GM23248 (cell line): ENCODE measurements around the gene ZNF770. TPM values are rescaled to one million over a fixed set of nuclear protein-coding genes. Genes with fewer than 3 reads are reported as not detected.

ENCODE experiments used
- DNase-seq: peaks from one replicate; pipeline ENCODE4 v3.0.0-alpha.2; 2015
- H2AFZ ChIP-seq: fragments of 200-600 bp; sonication (generic); 2 replicates; pipeline ENCODE4 v1.6.1; 2016; ENCODE audit warnings: antibody characterized with exemption
- H3F3A ChIP-seq: fragments of 200-600 bp; sonication (generic); 2 replicates; pipeline ENCODE4 v1.6.1; 2016; ENCODE audit warnings: mild to moderate bottlenecking, antibody characterized with exemption, mixed run types; ENCODE audit not compliant: insufficient read depth
- H3K27ac ChIP-seq: fragments of 200-600 bp; sonication (generic); 2 replicates; pipeline ENCODE4 v1.5.1; 2016; ENCODE audit warnings: mild to moderate bottlenecking
- H3K27me3 ChIP-seq: fragments of 200-600 bp; sonication (generic); replicated peaks from 2 replicates; pipeline ENCODE4 v1.6.1; 2016; ENCODE audit warnings: mild to moderate bottlenecking; ENCODE audit not compliant: insufficient read depth
- H3K36me3 ChIP-seq: fragments of 200-600 bp; sonication (generic); 2 replicates; pipeline ENCODE4 v1.6.1; 2016; ENCODE audit warnings: low read depth, mild to moderate bottlenecking
- H3K4me1 ChIP-seq: fragments of 200-600 bp; sonication (generic); 2 replicates; pipeline ENCODE4 v1.6.1; 2016; ENCODE audit warnings: mild to moderate bottlenecking; ENCODE audit not compliant: insufficient read depth
- H3K4me2 ChIP-seq: fragments of 200-600 bp; sonication (generic); one replicate; pipeline ENCODE4 v1.6.1; 2016; ENCODE audit warnings: mild to moderate bottlenecking; ENCODE audit not compliant: unreplicated experiment
- H3K4me3 ChIP-seq: fragments of 200-600 bp; sonication (generic); 2 replicates; pipeline ENCODE4 v1.5.1; 2016; ENCODE audit warnings: mild to moderate bottlenecking
- H3K79me2 ChIP-seq: fragments of 200-600 bp; sonication (generic); 2 replicates; pipeline ENCODE4 v1.6.1; 2016; ENCODE audit warnings: mild to moderate bottlenecking; ENCODE audit not compliant: insufficient read depth
- H3K9ac ChIP-seq: fragments of 200-600 bp; sonication (generic); 2 replicates; pipeline ENCODE4 v1.6.1; 2016; ENCODE audit warnings: mild to moderate bottlenecking
- H3K9me2 ChIP-seq: fragments of 200-600 bp; sonication (generic); 2 replicates; pipeline ENCODE4 v1.6.1; 2016; ENCODE audit warnings: mixed run types, mild to moderate bottlenecking, moderate library complexity; ENCODE audit not compliant: insufficient read depth
- H3K9me3 ChIP-seq: fragments of 200-600 bp; sonication (generic); one replicate; pipeline ENCODE4 v1.6.1; 2017; ENCODE audit warnings: low read depth
- H4K20me1 ChIP-seq: fragments of 200-600 bp; sonication (generic); 2 replicates; pipeline ENCODE4 v1.6.0; 2016; ENCODE audit not compliant: insufficient read depth
- EZH2 ChIP-seq: fragments of 200-600 bp; sonication (generic); IDR thresholded peaks from 2 replicates; pipeline ENCODE4 v1.6.1; 2018; ENCODE audit warnings: antibody characterized with exemption, mild to moderate bottlenecking; ENCODE audit not compliant: insufficient read depth, poor library complexity, severe bottlenecking
- EZH2phosphoT487 ChIP-seq: fragments of 200-600 bp; sonication (generic); IDR thresholded peaks from 2 replicates; pipeline ENCODE4 v1.6.1; 2018; ENCODE audit warnings: antibody characterized with exemption, moderate library complexity, mild to moderate bottlenecking, low read depth; ENCODE audit not compliant: insufficient read depth
- WGBS, 2 experiments: methylation state at CpG; one replicate each; pipeline ENCODE4 v1.1.6; 2015 to 2017; ENCODE audit warnings: low lambda C conversion rate in 2 of 2, low coverage in 1 of 2; ENCODE audit errors: missing lambda C conversion rate in 2 of 2; 5-methylcytosine and 5-hydroxymethylcytosine counted together
- in situ Hi-C: fragments of 300-500 bp; cut with MboI; formaldehyde crosslinking; loops from 2 replicates; pipeline ENCODE4 v1.15.0; 2020
- polyA plus RNA-seq: library from polyadenylated mRNA; unstranded; fragments of >200 nt; fragmentation: Nextera tagmentation; extraction: Ambion mirVana; gene quantifications from 2 replicates; pipeline ENCODE4 v1.2.1, GENCODE V29; 2016
- total RNA-seq: library from RNA; depleted of rRNA; stranded (reverse); fragments of >200 nt; shearing (Covaris generic); gene quantifications from 2 replicates; pipeline ENCODE4 v1.2.3, GENCODE V29; 2014; rRNA removed

Gene ZNF770, protein sequence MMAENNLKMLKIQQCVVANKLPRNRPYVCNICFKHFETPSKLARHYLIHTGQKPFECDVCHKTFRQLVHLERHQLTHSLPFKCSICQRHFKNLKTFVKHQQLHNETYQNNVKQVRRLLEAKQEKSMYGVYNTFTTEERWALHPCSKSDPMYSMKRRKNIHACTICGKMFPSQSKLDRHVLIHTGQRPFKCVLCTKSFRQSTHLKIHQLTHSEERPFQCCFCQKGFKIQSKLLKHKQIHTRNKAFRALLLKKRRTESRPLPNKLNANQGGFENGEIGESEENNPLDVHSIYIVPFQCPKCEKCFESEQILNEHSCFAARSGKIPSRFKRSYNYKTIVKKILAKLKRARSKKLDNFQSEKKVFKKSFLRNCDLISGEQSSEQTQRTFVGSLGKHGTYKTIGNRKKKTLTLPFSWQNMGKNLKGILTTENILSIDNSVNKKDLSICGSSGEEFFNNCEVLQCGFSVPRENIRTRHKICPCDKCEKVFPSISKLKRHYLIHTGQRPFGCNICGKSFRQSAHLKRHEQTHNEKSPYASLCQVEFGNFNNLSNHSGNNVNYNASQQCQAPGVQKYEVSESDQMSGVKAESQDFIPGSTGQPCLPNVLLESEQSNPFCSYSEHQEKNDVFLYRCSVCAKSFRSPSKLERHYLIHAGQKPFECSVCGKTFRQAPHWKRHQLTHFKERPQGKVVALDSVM
- total RNA-seq (30.2 and 32.1 TPM in 2 replicates), polyA plus RNA-seq (92.5 and 93.6 TPM in 2 replicates)

DNA sequence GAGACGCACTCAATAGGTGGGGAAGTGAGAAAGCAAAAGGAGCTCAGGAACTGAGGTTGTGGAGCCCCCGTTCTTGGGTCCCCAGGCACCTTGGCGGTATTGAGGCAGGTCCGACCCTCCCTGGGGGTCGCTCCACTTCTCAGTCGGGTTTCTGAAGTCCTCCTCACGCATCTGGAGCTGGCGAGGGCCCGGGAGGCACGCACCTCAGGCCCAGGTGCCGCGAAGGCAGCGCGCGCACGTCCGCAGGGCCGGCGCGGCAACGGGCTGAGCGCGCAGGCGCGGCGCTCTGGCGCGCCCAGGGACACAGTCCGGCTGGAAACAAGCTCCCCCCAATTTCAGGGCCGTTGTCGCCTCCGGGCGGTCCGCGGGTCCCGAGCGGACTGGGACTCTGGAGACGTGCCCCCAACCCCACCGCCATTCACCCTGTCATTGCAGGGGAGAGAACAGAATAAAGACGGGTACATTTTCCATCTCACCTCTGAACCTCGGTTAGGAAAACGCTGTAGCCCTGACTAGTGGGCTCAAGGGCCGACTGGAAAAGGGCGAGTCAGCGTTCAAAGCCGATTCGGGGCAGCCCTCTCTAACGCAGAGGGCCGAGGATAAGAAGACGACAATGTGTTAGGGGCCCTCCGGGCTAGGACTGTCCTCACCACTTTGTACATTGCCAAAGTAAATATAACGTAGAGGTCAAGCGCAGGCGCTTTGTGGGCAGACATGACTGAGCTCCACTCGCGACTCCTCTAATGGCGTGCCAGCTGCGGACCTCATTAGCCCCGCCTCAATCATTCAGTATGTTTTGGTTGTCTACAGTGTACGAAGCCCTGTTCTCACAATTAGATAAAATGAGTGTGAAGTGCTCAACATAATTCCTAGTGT lies at the start of gene ZNF770:
ZNF770 (minus strand) TSS at position 261 of the 876 bp plus-strand sequence. CDS start 4,853 bp downstream, outside the sequence.
- H3K4me3 ChIP-seq = peak within 1 kb of the TSS; percentile 98
- H3K9me2 ChIP-seq = no peaks in the 10 kb centered on the region
- H3K4me1 ChIP-seq = peaks cover 20% of the 10 kb centered on the region
- H3F3A ChIP-seq = no peaks in the 10 kb centered on the region; the same call in 1 of the 2 replicates
- H3K27ac ChIP-seq = peak within 1 kb of the TSS; percentile 96
- no peaks in the 10 kb centered on the region for H3K27me3 ChIP-seq
- H3K79me2 ChIP-seq = peaks cover 48% of the 10 kb centered on the region
- 0 out of 2 replicates have a peak, but pooled peaks cover 6% of the 10 kb centered on the region for H3K36me3 ChIP-seq
- DNase-seq = peak; percentile 89
- WGBS, 2 experiments = 1% methylated on average over 55 to 60 of the region's 60 CpGs
- TF ChIP-seq EZH2 (no peak), EZH2phosphoT487 (no peak)
- H2AFZ ChIP-seq = peak within 1 kb of the TSS; percentile 100
- peak within 1 kb of the TSS; percentile 98 for H3K9ac ChIP-seq
- H3K9me3 ChIP-seq = no peaks in the 10 kb centered on the region
- in situ Hi-C loops = no loop called here
- peak within 1 kb of the TSS; percentile 96 for H3K4me2 ChIP-seq
- no peaks in the 10 kb centered on the region for H4K20me1 ChIP-seq

GRCh38 chr15:35028235-35028984 lies 40.3 kb upstream of the ZNF770 start:
- no peaks in the 10 kb centered on the region for H3F3A ChIP-seq
- no peaks in the 10 kb centered on the region for H3K79me2 ChIP-seq
- H3K4me3 ChIP-seq = no peak overlapping the region
- no peak overlapping the region for H3K9ac ChIP-seq
- H3K36me3 ChIP-seq = no peaks in the 10 kb centered on the region
- no peaks in the 10 kb centered on the region for H3K4me1 ChIP-seq
- H3K27me3 ChIP-seq = no peaks in the 10 kb centered on the region
- WGBS, 2 experiments = 55 to 57% methylated on average over 6 of the region's 6 CpGs
- no peaks in the 10 kb centered on the region for H4K20me1 ChIP-seq
- H2AFZ ChIP-seq = no peak overlapping the region
- DNase-seq = no peak
- H3K9me3 ChIP-seq = no peaks in the 10 kb centered on the region
- in situ Hi-C loops = no loop called here
- no peaks in the 10 kb centered on the region for H3K9me2 ChIP-seq
- no peak overlapping the region for H3K4me2 ChIP-seq
- TF ChIP-seq EZH2phosphoT487 = no peak
- no peak for TF ChIP-seq EZH2
- H3K27ac ChIP-seq = no peak overlapping the region

DNA sequence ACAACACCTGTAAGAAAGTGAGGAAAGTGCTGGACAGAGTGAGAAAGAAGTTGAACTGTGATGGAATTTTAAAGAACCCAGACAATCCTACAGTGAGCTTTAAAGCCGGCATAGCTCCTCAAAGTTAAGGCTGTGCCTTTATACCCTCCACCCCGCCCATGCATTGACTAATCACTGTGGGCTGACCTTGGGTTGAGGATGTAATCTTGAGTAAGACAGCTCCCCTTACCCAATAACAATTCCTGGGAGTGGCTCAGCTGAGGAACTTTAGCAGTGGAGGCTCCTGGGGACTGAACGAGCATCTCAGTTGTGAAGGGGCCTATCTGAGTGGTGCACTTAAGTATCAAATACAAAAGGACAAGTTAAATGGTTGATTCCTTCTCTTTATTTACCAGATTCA lies 35.7 kb upstream of the ZNF770 start:
- in situ Hi-C loops = no loop called here
- no peaks in the 10 kb centered on the region for H3K9me3 ChIP-seq
- H2AFZ ChIP-seq = no peak overlapping the region
- H3K27me3 ChIP-seq = no peaks in the 10 kb centered on the region
- 0 out of 2 replicates have a peak, but pooled peaks cover 5% of the 10 kb centered on the region for H3F3A ChIP-seq
- 86 to 93% methylated on average over 3 of the region's 3 CpGs for WGBS, 2 experiments
- DNase-seq = no peak
- H3K27ac ChIP-seq = no peak overlapping the region
- H3K4me3 ChIP-seq = no peak overlapping the region
- H3K36me3 ChIP-seq = no peaks in the 10 kb centered on the region
- H3K4me1 ChIP-seq = no peaks in the 10 kb centered on the region
- H3K9me2 ChIP-seq = no peaks in the 10 kb centered on the region
- TF ChIP-seq EZH2phosphoT487 = no peak
- TF ChIP-seq EZH2 = no peak
- no peaks in the 10 kb centered on the region for H4K20me1 ChIP-seq
- no peak overlapping the region for H3K4me2 ChIP-seq
- H3K79me2 ChIP-seq = no peaks in the 10 kb centered on the region
- H3K9ac ChIP-seq = no peak overlapping the region
